SK-N-SH (cell line): ENCODE measurements around the gene OSBP2. TPM values are rescaled to one million over a fixed set of nuclear protein-coding genes. Genes with fewer than 3 reads are reported as not detected.
A peak's percentile ranks its signal among the peaks of the same experiment; 100 is the strongest.

Source experiments
- CTCF ChIA-PET: fragments of 300-600, 350-600 bp; formaldehyde crosslinking; extraction: SDS; loops from one replicate; lab custom pipeline; 2021; lab: Yijun Ruan, JAX
- POLR2A ChIA-PET: fragments of 350-600 bp; sonication (Branson Sonifier 250); formaldehyde crosslinking; extraction: SDS; loops from one replicate; lab custom pipeline; 2020; ENCODE audit warnings: antibody characterized with exemption, inconsistent platforms; lab: Yijun Ruan, JAX
- DNase-seq: peaks from one replicate; pipeline ENCODE4 v3.0.0; 2012
- H2AFZ ChIP-seq: fragments of 200-600 bp; sonication (generic); 2 replicates; pipeline ENCODE4 v1.8.1; 2016; ENCODE audit warnings: antibody characterized with exemption, mild to moderate bottlenecking, low read depth
- H3F3A ChIP-seq: fragments of 200-600 bp; sonication (generic); replicated peaks from 2 replicates; pipeline ENCODE3; 2016; ENCODE audit warnings: antibody characterized with exemption, mild to moderate bottlenecking; ENCODE audit not compliant: insufficient read depth
- H3K27ac ChIP-seq, 2 experiments: fragments of 200-500 bp in 1 of 2; fragments of 200-600 bp in 1 of 2; sonication (Bioruptor generic) in 1 of 2; sonication (generic), shearing (Covaris generic) in 1 of 2; 2 replicates each; pipeline versions ENCODE4 v1.5.1 to v1.6.1; 2014 to 2016; ENCODE audit warnings: low read depth in 2 of 2, inconsistent platforms in 1 of 2, low read length in 1 of 2, mild to moderate bottlenecking in 1 of 2, mixed read lengths in 1 of 2
- H3K27me3 ChIP-seq: fragments of 200-600 bp; sonication (generic), shearing (Covaris generic); 2 replicates; pipeline ENCODE4 v1.6.1; 2016; ENCODE audit warnings: mixed run types; ENCODE audit not compliant: insufficient read depth
- H3K36me3 ChIP-seq, 2 experiments: fragments of 200-500 bp in 1 of 2; fragments of 200-600 bp in 1 of 2; sonication (Bioruptor generic) in 1 of 2; sonication (generic) in 1 of 2; replicated peaks in 1 of 2; 2 replicates each; pipeline versions ENCODE3 to v1.5.1; 2014 to 2016; ENCODE audit warnings: low read length in 1 of 2, mild to moderate bottlenecking in 1 of 2; ENCODE audit not compliant: insufficient read depth in 2 of 2, control insufficient read depth in 1 of 2
- H3K4me1 ChIP-seq, 2 experiments: fragments of 200-500 bp in 1 of 2; fragments of 200-600 bp in 1 of 2; sonication (Bioruptor generic) in 1 of 2; sonication (generic), shearing (Covaris generic) in 1 of 2; 2 replicates each; pipeline versions ENCODE4 v1.5.1 to v1.6.1; 2014 to 2016; ENCODE audit warnings: low read depth in 1 of 2, low read length in 1 of 2, mixed run types in 1 of 2; ENCODE audit not compliant: insufficient read depth in 2 of 2, control insufficient read depth in 1 of 2
- H3K4me2 ChIP-seq: fragments of 200-600 bp; sonication (generic), shearing (Covaris generic); 2 replicates; pipeline ENCODE4 v1.6.1; 2017; ENCODE audit warnings: mixed run types
- H3K4me3 ChIP-seq, 2 experiments: fragments of 200-500 bp in 1 of 2; fragments of 200-600 bp in 1 of 2; sonication (Bioruptor generic) in 1 of 2; sonication (generic), shearing (Covaris generic) in 1 of 2; 2 replicates each; pipeline versions ENCODE4 v1.5.1 to v1.8.1; 2014 to 2016; ENCODE audit warnings: low read depth in 2 of 2, inconsistent platforms in 1 of 2, low read length in 1 of 2, mild to moderate bottlenecking in 1 of 2, mixed read lengths in 1 of 2, moderate library complexity in 1 of 2
- H3K79me2 ChIP-seq: fragments of 200-600 bp; sonication (generic); 2 replicates; pipeline ENCODE4 v1.8.1; 2017; ENCODE audit warnings: mild to moderate bottlenecking; ENCODE audit not compliant: insufficient read depth
- H3K9ac ChIP-seq: fragments of 200-600 bp; sonication (generic); 2 replicates; pipeline ENCODE4 v1.6.1; 2017; ENCODE audit warnings: mixed run types
- H3K9me2 ChIP-seq: fragments of 200-600 bp; sonication (generic); 2 replicates; pipeline ENCODE4 v1.6.1; 2017; ENCODE audit warnings: mixed run types
- H3K9me3 ChIP-seq: fragments of 200-600 bp; sonication (generic); 2 replicates; pipeline ENCODE4 v1.6.1; 2017; ENCODE audit warnings: mixed run types, mild to moderate bottlenecking, moderate library complexity
- H4K20me1 ChIP-seq: fragments of 200-600 bp; sonication (generic); 2 replicates; pipeline ENCODE4 v1.6.1; 2017; ENCODE audit warnings: mild to moderate bottlenecking, mixed run types; ENCODE audit not compliant: insufficient read depth
- CTCF ChIP-seq: fragments of 200-600 bp; sonication (generic); IDR thresholded peaks from 2 replicates; pipeline ENCODE4 v1.6.1; 2017; ENCODE audit warnings: antibody characterized with exemption, mild to moderate bottlenecking, moderate library complexity
- EP300 ChIP-seq, 2 experiments: IDR thresholded peaks; 2 replicates each; pipeline versions ENCODE4 v1.4.0 to v1.6.1; 2012; ENCODE audit warnings: borderline replicate concordance in 1 of 2, low read depth in 1 of 2, low read length in 1 of 2
- GABPA ChIP-seq: IDR thresholded peaks from 2 replicates; pipeline ENCODE4 v1.4.0; 2012; ENCODE audit warnings: low read depth, mild to moderate bottlenecking
- MAX ChIP-seq: IDR thresholded peaks from 2 replicates; pipeline ENCODE4 v1.4.0; 2012; ENCODE audit warnings: low read depth
- MEF2A ChIP-seq: IDR thresholded peaks from 2 replicates; pipeline ENCODE4 v1.4.0; 2012; ENCODE audit warnings: low read depth, borderline replicate concordance
- REST ChIP-seq: IDR thresholded peaks from 2 replicates; pipeline ENCODE4 v1.6.1; 2012; ENCODE audit warnings: mild to moderate bottlenecking, low read depth, low read length, moderate library complexity
- USF1 ChIP-seq: IDR thresholded peaks from 2 replicates; pipeline ENCODE4 v1.4.0; 2012; ENCODE audit warnings: low read depth, borderline replicate concordance
- ZBTB33 ChIP-seq: IDR thresholded peaks from 2 replicates; pipeline ENCODE4 v1.4.0; 2012; ENCODE audit warnings: low read depth, borderline replicate concordance
- WGBS: methylation state at CpG from one replicate; pipeline ENCODE4 v1.1.6; 2017; ENCODE audit warnings: low lambda C conversion rate; 5-methylcytosine and 5-hydroxymethylcytosine counted together
- polyA plus RNA-seq, 3 experiments: library from polyadenylated mRNA; depleted of rRNA; stranded (reverse); fragments of >200 nt; gene quantifications; 2 replicates each; pipeline ENCODE4 v1.2.3, GENCODE V29; 2012

The OSBP2 gene
- polyA plus RNA-seq, 1 of the 3 experiments (the other 2 are of a cell fraction): 3.1 TPM

- Histone ChIP-seq H3K79me2 (no peaks in the 10 kb centered on the region), H3K4me3 (no peak overlapping the region), H4K20me1 (no peaks in the 10 kb centered on the region), H2AFZ (no peak overlapping the region), H3F3A (no peaks in the 10 kb centered on the region), H3K4me1 (peaks cover 5 to 34% of the 10 kb centered on the region in 2 experiments; a peak in 1 of 4 replicates), H3K9me2 (no peaks in the 10 kb centered on the region), H3K9me3 (no peaks in the 10 kb centered on the region), H3K9ac (no peak overlapping the region), H3K27ac (no peak overlapping the region), H3K27me3 (no peaks in the 10 kb centered on the region), H3K4me2 (no peak overlapping the region), H3K36me3 (no peaks in the 10 kb centered on the region)
- DNase-seq: peak; percentile 4
- POLR2A ChIA-PET: no interaction called here
- TF ChIP-seq CTCF (no peak), MAX (no peak), MEF2A (no peak), USF1 (no peak), EP300 (IDR thresholded peaks at IDR 0.05; ENCODE audit: borderline replicate concordance in 1 of 2, low read depth in 1 of 2, low read length in 1 of 2) (no peak), ZBTB33 (no peak), REST (no peak), GABPA (no peak)
- CTCF ChIA-PET: interaction anchor here (0.5 to 1.2 kb wide), 2 partner anchors 9 to 310 kb away, joined by 3 read pairs; no protein-coding TSS in a partner anchor
- WGBS: 95% methylated on average over 8 of the region's 8 CpGs
Measured at GRCh38 chr22:30866216-30866615, 171.5 kb downstream of the OSBP2 start.
